ENCODE data around the gene HNRNPUL1.

DNA sequence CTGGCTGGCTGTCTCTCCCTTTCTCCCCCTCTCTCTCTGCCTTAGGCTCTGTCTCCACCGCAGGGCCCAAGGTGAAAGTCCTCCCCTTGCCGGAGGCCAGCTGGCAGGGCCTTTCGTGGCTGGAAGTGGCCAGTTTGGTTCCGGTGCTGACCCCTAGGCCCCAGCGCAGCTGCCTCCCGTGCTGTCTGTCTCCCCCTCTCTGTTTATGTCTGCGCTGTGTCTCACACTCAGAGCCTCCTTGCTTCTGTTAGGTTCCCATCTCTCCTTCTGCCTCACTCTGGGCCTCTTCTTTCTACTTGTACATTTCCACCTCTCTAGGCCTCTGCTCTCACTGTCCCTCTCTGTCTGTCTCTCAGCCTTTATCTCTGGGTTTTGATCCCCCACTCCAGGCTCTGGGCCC is 58.9 kb downstream of the HNRNPUL1 start:
- TF ChIP-seq EZH2 (IDR thresholded peaks at IDR 0.05; ENCODE audit: low read depth, unreplicated experiment): no peak
- no peak for TF ChIP-seq ZNF331 (CRISPR knock-in tag; IDR thresholded peaks at IDR 0.05; ENCODE audit: low read depth)
- TF ChIP-seq, protein P1, sequence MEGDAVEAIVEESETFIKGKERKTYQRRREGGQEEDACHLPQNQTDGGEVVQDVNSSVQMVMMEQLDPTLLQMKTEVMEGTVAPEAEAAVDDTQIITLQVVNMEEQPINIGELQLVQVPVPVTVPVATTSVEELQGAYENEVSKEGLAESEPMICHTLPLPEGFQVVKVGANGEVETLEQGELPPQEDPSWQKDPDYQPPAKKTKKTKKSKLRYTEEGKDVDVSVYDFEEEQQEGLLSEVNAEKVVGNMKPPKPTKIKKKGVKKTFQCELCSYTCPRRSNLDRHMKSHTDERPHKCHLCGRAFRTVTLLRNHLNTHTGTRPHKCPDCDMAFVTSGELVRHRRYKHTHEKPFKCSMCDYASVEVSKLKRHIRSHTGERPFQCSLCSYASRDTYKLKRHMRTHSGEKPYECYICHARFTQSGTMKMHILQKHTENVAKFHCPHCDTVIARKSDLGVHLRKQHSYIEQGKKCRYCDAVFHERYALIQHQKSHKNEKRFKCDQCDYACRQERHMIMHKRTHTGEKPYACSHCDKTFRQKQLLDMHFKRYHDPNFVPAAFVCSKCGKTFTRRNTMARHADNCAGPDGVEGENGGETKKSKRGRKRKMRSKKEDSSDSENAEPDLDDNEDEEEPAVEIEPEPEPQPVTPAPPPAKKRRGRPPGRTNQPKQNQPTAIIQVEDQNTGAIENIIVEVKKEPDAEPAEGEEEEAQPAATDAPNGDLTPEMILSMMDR (conservative IDR thresholded peaks at IDR 0.05; ENCODE audit: low read depth in 2 of 2): no peak
- TF ChIP-seq, protein P2, sequence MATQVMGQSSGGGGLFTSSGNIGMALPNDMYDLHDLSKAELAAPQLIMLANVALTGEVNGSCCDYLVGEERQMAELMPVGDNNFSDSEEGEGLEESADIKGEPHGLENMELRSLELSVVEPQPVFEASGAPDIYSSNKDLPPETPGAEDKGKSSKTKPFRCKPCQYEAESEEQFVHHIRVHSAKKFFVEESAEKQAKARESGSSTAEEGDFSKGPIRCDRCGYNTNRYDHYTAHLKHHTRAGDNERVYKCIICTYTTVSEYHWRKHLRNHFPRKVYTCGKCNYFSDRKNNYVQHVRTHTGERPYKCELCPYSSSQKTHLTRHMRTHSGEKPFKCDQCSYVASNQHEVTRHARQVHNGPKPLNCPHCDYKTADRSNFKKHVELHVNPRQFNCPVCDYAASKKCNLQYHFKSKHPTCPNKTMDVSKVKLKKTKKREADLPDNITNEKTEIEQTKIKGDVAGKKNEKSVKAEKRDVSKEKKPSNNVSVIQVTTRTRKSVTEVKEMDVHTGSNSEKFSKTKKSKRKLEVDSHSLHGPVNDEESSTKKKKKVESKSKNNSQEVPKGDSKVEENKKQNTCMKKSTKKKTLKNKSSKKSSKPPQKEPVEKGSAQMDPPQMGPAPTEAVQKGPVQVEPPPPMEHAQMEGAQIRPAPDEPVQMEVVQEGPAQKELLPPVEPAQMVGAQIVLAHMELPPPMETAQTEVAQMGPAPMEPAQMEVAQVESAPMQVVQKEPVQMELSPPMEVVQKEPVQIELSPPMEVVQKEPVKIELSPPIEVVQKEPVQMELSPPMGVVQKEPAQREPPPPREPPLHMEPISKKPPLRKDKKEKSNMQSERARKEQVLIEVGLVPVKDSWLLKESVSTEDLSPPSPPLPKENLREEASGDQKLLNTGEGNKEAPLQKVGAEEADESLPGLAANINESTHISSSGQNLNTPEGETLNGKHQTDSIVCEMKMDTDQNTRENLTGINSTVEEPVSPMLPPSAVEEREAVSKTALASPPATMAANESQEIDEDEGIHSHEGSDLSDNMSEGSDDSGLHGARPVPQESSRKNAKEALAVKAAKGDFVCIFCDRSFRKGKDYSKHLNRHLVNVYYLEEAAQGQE (IDR thresholded peaks at IDR 0.05; ENCODE audit: unreplicated experiment): no peak
